ENCODE measurements around the gene PAXIP1. TPM values are rescaled to one million over a fixed set of nuclear protein-coding genes. Genes with fewer than 3 reads are reported as not detected.

The PAXIP1 gene
- total RNA-seq, 1 donor from 2014 or later: 1.7 TPM

DNA sequence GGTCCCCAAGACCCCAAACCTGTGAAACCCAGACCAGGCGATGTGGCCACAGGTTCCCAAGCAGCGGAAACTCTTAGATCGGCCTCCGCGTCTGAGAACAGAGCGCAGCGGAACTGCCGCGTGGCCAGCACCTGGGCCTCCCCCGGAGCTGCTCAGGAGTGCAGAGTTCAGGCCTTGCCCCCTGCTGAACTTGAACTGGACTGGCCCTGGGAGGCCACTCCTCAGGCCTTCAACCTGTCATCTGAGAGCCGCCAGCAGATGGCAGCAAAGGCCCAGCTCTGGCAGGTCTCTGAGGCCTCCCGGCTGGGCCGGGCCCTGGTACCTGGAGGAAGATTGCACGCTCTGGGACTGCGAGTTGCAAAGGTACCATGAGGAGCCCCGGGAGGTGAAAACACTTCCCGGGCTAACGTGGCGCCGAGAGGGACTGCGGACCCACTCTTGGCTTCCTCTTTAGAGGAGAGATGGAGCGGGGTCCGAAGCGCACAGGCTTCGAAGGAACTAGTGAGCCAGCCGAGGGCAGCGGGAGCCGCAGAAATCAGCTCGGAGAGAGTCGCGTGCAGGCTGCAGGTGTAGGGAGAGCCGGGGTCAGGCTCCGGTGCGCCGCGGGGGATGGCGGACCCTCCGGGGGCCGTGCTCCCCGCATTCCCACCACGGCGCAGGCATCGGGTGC is 89.2 kb downstream of the PAXIP1 start:
- Histone ChIP-seq H3K27me3 (peaks cover 6% of the 10 kb centered on the region), H3K4me3 (peak overlapping the region; percentile 36 to 60), H3K4me1 (peaks cover 0 to 3% of the 10 kb centered on the region in 2 donors), H3K36me3 (no peaks in the 10 kb centered on the region), H3K27ac (no peak overlapping the region), H3K9me3 (no peaks in the 10 kb centered on the region)
- intact Hi-C loops (cut with DNase I): no loop called here
- peak; percentile 65 to 97 (median 87) for TF ChIP-seq CTCF (IDR thresholded peaks at IDR 0.05)
- peak; percentile 33 to 91 for DNase-seq (ENCODE audit: low spot score in 2 of 2)

GRCh38 chr7:154912871-154913637 is 89.9 kb downstream of the PAXIP1 start:
- Histone ChIP-seq H3K4me3 (no peak overlapping the region), H3K9me3 (no peaks in the 10 kb centered on the region), H3K27ac (no peak overlapping the region), H3K36me3 (no peaks in the 10 kb centered on the region), H3K4me1 (peaks cover 0 to 3% of the 10 kb centered on the region in 2 donors), H3K27me3 (peaks cover 6% of the 10 kb centered on the region)
- intact Hi-C loops (cut with DNase I): no loop called here
- peak in 1 of 2 donors; percentile 46 for DNase-seq (ENCODE audit: low spot score in 2 of 2)
- TF ChIP-seq CTCF (IDR thresholded peaks at IDR 0.05): no peak

- H3K4me3 ChIP-seq: no peak overlapping the region
- no peak for TF ChIP-seq CTCF (IDR thresholded peaks at IDR 0.05)
- DNase-seq (ENCODE audit: low spot score in 2 of 2): peak in 1 of 2 donors; percentile 54
- intact Hi-C loops (cut with DNase I): no loop called here
- no peaks in the 10 kb centered on the region for H3K9me3 ChIP-seq
- H3K27me3 ChIP-seq: peaks cover 6% of the 10 kb centered on the region
- peaks cover 0 to 3% of the 10 kb centered on the region in 2 donors for H3K4me1 ChIP-seq
- H3K27ac ChIP-seq: no peak overlapping the region
- H3K36me3 ChIP-seq: no peaks in the 10 kb centered on the region
Measured at GRCh38 chr7:154911862-154912455, 91.0 kb downstream of the PAXIP1 start.

GRCh38 chr7:154911411-154911810 is 91.5 kb downstream of the PAXIP1 start:
- Histone ChIP-seq H3K9me3 (no peaks in the 10 kb centered on the region), H3K4me1 (peaks cover 0 to 3% of the 10 kb centered on the region in 2 donors), H3K27ac (no peak overlapping the region), H3K4me3 (no peak overlapping the region), H3K36me3 (no peaks in the 10 kb centered on the region), H3K27me3 (peaks cover 6% of the 10 kb centered on the region)
- TF ChIP-seq CTCF (IDR thresholded peaks at IDR 0.05): no peak
- intact Hi-C loops (cut with DNase I): no loop called here
- peak in 1 of 2 donors; percentile 7 for DNase-seq (ENCODE audit: low spot score in 2 of 2)

DNA sequence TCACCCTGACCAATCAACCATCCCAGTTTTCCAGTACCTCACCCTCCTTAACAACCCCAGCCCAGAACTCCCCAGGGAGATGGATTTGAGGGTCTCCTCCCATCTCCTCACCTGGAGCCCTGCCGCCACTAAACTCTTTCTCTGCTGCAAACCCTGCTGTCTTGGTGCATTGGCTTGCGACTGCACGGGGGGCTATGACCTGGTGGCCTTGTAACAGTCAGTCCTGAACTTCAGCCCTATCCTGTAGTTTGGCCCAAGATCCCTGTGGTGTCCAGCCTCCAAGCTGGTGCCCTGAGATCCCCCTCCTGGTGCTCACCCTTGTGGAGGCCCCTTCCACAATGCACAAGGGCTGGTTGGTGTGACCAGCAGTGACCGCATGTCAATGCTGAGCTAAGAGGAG is 91.9 kb downstream of the PAXIP1 start:
- Histone ChIP-seq H3K27ac (no peak overlapping the region), H3K9me3 (no peaks in the 10 kb centered on the region), H3K4me1 (peaks cover 0 to 3% of the 10 kb centered on the region in 2 donors), H3K4me3 (no peak overlapping the region), H3K36me3 (no peaks in the 10 kb centered on the region), H3K27me3 (peaks cover 6% of the 10 kb centered on the region)
- no peak for DNase-seq (ENCODE audit: low spot score in 2 of 2)
- no peak for TF ChIP-seq CTCF (IDR thresholded peaks at IDR 0.05)
- intact Hi-C loops (cut with DNase I): no loop called here
